HL-60/S4 treated with retinoic acid at 250 ng/mL for 4 days and 3 days (cell line): ENCODE measurements around the gene MAP4K4.
"Not testable (repeated sequence)": the region's sequence is repeated elsewhere in the genome, so short reads cannot be mapped to it uniquely, and the experiment has no call there.

ENCODE experiments used
- in situ Hi-C: fragments of 300-500 bp; cut with MboI; formaldehyde crosslinking; loops from 2 replicates; pipeline ENCODE4 v1.7.0; 2022; ENCODE audit warnings: low sequenced_read_pairs

MAP4K4 gene

DNA sequence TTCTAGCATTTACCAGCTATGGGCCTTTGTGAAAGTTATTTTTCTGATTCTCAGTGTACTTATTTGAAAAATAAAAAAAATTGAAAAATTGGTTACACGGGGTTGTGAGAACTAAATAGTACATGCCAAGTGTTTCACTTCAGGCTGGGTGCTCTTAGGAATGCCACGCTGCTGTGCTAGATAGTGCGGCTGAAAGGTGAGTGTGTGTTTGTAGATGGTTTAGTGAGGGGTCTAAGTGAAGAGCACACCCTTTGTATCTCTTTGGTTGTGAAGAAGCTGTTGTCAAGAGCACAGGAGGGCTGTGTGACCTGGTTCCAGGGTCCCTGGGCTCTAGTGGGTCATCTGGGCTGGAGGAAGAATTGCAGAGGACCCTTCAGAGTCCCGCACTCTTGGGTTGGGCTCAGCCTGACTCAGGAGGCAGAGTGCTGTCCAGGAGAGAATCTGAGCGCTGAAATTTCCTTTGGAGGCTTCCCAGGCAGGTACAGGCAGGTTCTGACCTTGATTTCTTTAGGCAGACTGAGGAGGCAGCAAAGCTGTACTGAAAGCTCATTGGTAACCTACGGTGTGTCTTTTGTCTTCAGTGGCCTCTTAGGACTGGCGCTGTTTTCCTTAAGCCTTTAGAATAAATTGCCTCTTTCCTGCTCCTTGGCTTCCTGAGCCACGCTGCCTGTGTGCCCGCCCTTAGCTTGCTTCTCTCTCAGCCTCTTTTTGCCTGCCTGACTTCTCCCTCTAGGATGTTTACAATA lies 44.4 kb downstream of the MAP4K4 start:
- in situ Hi-C loops, result no loop called here

DNA sequence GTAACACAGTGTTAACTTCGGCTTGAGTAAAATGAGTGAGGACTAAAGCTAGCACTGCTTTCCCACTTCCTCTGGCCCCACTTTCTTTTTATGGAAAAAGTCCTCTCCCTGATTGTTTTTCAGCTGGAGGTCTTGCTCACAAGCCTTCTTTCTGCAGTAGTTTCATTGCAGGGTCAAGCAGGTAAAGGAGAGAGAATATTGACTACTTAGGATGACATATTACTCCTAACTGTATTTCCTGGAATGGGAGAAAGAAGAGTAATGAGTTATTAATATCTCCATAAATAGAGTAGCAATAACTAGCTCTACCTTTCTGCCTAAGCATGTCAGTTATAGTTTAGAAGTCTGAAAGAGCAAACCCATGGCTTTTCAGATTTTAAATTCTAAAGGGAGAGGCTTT lies 45.0 kb downstream of the MAP4K4 start:
- in situ Hi-C loops, result no loop called here

- in situ Hi-C loops, result no loop called here
Measured at GRCh38 chr2:101743288-101743687, 45.8 kb downstream of the MAP4K4 start.

- in situ Hi-C loops, result no loop called here
Measured at GRCh38 chr2:101744832-101745231, 47.3 kb downstream of the MAP4K4 start.

DNA sequence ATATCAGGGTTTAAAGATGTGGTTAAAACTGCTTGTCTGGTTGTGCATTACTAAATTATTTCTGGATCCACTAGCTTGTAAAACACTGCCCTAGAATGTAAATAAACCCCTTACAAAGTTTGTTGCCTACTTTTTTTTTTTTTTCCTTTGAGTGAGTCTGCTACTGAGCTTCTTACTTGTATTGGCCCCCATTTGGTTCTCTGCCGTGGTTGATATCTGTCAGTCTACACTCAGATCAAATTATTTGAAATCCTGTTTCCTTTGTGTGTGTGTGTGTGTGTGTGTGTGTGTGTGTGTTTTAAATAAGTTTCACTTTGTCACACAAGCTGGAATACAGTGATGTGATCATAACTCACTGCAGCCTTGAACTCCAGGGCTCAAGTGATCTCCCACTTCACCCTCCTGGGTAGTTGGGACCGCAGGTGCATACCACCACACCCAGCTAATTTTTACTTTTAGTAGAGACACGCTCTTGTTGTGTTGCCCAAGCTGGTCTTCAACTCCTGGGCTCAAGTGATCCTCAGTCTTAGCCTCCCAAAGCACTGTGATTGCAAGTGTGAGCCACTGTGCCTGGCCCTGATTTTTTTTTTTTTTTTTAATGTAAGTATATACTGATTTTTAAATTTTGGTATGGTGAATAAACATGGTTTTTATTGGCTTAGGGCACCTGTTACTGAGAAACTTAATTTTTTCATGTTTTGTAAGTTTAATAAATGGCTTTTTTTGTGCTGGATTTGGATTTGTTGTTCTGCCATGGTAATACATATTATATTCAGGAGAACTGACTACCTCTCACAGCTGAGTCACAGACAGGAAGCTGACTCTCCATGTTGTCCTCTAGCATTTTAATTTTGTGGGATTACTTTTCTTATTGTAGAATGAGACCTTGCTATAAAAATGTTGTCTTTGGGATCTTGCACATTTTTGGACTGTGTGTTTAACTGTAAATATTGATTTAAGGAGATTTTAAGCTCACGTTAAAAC lies 48.5 kb downstream of the MAP4K4 start:
- in situ Hi-C loops, result no loop called here

GRCh38 chr2:101748000-101748399 lies 50.5 kb downstream of the MAP4K4 start:
- in situ Hi-C loops, result no loop called here

- in situ Hi-C loops, result not testable (repeated sequence)
Measured at GRCh38 chr2:101748462-101748861, 51.0 kb downstream of the MAP4K4 start.

DNA sequence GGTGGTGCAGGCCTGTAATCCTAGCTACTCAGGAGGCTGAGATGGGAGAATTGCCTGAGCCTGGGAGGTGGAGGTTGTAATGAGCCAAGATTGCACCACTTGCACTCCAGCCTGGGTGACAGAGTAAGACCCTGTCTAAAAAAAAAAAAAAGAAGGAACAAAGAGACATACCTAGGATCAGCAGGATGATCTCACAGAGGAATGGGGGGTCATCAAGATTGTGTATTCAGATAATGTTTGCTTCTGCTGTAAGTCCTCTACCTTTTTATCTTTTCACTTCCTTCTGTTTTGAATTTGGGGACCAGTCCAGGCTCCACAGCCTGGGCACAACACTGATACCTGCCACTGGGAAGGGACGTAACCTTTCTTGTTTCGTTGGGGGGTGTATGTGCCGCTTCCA lies 53.2 kb downstream of the MAP4K4 start:
- in situ Hi-C loops, result no loop called here

DNA sequence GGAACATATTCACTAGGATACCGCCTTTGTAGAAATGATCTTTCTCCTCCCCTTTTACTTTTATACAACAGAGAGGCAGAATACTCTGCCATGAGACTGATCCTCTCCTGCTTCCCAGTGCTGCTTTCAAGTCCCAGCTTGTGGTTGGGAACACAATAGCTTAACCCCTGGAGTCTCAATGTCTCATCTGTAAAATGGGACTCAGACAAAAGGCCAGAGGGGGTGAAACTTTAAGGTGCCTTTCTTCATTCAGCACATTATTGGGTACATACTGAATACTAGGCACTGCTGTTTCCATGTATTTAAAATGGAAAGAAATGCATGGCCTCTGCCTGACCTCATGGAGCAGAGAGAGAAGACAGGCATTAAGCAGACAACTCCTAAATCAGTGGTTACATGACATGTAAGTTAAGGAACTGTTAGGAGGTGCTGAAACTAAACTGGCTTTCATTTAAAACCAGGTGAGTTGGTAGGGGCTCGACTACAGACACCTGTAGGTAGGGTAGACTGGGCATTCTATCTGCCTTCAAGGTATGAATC lies 53.8 kb downstream of the MAP4K4 start:
- in situ Hi-C loops, result no loop called here

DNA sequence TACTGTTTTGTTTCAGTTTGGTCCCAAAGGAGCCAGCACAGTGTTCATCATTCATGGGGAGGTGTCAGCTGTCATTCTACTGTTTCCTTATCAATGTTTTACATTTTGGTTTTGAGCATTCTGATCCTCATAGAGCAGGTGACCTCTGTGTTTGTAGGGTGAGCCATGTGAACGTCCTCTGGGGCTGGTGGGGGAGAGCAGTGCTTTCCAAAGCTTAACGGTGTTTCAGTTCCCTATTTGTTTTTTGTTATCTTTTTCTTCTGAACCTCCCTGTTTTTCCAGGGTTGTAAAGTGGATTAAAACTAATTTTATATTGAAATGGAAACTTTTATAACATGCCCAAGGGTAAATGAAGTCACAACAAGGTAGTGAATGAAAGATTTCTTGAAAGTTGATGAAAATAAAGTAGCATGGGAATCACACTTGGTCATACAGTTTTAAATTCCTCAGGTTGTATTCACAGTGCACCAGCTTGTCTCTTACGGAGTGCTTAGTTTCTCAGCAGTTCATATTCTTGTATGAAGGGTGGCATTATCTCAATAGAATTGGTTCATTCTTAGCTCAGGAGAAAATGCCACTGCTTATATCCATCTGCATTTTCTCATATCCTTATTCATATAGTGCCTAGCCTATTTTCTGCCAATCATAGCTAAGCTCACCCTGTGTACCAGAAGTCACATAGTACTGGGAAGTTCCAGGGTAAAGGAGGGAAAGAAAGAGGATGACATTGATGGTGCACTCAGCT lies 54.5 kb downstream of the MAP4K4 start:
- in situ Hi-C loops, result no loop called here

- in situ Hi-C loops, result no loop called here
Measured at GRCh38 chr2:101752716-101753616, 55.5 kb downstream of the MAP4K4 start.

DNA sequence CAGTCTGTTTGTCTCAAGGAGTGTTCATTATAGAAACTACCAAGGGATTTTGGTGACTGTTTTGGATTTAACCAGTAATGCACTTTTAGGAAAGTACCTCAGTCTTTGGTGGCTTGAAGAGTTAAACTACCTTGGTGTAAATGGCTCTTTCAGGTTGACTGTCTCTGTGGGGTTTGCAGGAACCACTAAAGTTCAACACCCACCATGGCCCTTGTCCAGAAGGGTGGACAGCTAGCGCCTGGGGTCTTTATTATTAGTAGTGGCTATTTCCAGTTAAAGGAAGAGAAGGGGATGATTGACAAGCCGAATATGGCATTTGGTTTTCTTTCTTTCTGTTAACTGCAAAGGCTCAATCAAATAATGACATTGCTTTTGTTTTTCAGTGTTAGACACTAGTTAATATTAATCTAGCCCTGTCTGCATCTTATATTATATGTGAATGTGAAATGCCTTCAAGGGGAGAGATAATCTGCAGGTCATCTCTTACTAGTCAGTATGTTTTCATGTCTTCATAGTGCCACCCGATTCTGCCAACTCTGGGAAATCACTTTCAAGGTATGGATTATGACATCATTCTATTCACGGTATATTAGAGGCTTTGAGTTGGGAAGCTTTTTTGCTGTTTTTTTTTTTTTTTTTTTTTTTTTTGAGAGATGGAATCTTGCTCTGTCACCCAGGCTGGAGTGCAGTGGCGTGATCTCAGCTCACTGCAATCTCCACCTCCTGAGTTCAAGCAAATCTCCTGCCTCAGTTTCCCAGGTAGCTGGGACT lies 56.4 kb downstream of the MAP4K4 start:
- in situ Hi-C loops, result no loop called here

DNA sequence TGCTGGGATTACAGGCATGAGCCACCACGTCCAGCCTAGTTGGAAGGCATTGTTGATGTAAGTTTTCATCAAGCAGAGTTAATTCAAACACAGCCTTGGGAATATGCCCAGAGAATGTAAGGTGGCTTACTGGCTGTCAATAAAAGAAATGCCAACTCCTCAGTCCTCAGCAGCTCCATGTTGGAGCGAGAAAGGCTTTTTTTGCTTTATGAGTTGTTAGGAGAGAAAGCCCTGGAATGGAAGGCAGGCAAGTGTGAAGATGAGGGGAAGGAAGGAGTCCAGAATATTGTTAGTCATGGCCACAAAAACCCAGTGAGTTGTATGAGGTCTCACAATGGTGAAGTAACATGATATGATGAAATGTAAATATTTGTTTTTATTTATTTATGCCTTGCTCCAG lies 57.1 kb downstream of the MAP4K4 start:
- in situ Hi-C loops, result no loop called here

- in situ Hi-C loops, result no loop called here
Measured at GRCh38 chr2:101756266-101756665, 58.8 kb downstream of the MAP4K4 start.

- in situ Hi-C loops, result no loop called here
Measured at GRCh38 chr2:101758001-101758400, 60.5 kb downstream of the MAP4K4 start.

DNA sequence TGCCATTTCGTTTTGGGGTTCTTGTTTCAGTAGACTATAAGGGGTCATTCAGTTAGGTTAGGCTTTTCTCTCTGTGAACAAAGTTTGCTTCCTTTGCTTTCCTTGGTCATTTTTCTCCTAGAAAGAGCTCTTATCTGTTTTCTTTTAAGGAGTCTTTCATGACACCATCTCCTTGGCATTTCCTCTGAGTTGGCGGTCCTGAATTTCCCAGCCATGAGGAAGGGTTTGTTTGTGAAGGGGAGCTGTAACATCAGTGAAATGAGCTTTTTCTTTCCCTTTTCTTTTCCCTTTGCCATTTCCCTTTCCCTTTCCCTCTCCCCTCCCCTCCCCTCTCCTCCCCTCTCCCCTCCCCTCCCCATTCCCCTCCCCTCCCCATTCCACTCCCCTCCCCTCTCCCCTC lies 61.7 kb downstream of the MAP4K4 start:
- in situ Hi-C loops, result no loop called here

- in situ Hi-C loops, result no loop called here
Measured at GRCh38 chr2:101762451-101763171, 65.1 kb downstream of the MAP4K4 start.

GRCh38 chr2:101763496-101764333 lies 66.2 kb downstream of the MAP4K4 start:
- in situ Hi-C loops, result no loop called here
